Thoracic aorta (tissue), 2 donors: Measurements from ENCODE around the gene ACTN4. TPM values are rescaled to one million over a fixed set of nuclear protein-coding genes. Genes with fewer than 3 reads are reported as not detected.
"Not testable (repeated sequence)": the region's sequence is repeated elsewhere in the genome, so short reads cannot be mapped to it uniquely, and the experiment has no call there.

Experiments used
- ATAC-seq: fragments of 150-250 bp; one replicate; pipeline ENCODE4 v1.8.0; 2017; ENCODE audit warnings: low read depth; ENCODE audit not compliant: insufficient number of reproducible peaks, low FRiP score
- DNase-seq: peaks from one replicate; pipeline ENCODE4 v3.0.0-alpha.2; 2020; ENCODE audit warnings: low spot score
- H3K27ac ChIP-seq, 2 donors: fragments of 200-600 bp; sonication (generic); 1 replicate in 1 of 2; 2 replicates in 1 of 2; pipeline ENCODE4 v1.5.1; 2016; ENCODE audit warnings: mild to moderate bottlenecking in 2 of 2, moderate library complexity in 2 of 2
- H3K27me3 ChIP-seq: fragments of 200-600 bp; sonication (generic); replicated peaks from 2 replicates; pipeline ENCODE4 v1.6.0; 2016; ENCODE audit warnings: mild to moderate bottlenecking; ENCODE audit not compliant: insufficient read depth
- H3K36me3 ChIP-seq: fragments of 200-600 bp; sonication (generic); one replicate; pipeline ENCODE4 v1.5.1; 2016
- H3K4me1 ChIP-seq, 2 donors: fragments of 200-600 bp; sonication (generic); 1 replicate in 1 of 2; 2 replicates in 1 of 2; pipeline versions ENCODE4 v1.5.1 to v1.6.0; 2016; ENCODE audit warnings: low read depth in 2 of 2, mild to moderate bottlenecking in 1 of 2; ENCODE audit not compliant: control insufficient read depth in 1 of 2
- H3K4me3 ChIP-seq: fragments of 200-600 bp; sonication (generic); 2 replicates; pipeline ENCODE4 v1.5.1; 2016; ENCODE audit warnings: mild to moderate bottlenecking
- H3K9me3 ChIP-seq: fragments of 200-600 bp; sonication (generic); 2 replicates; pipeline ENCODE4 v1.5.1; 2016
- CTCF ChIP-seq: fragments of 200-600 bp; sonication (generic); IDR thresholded peaks from one replicate; pipeline ENCODE4 v1.5.1; 2019; ENCODE audit warnings: antibody characterized with exemption
- total RNA-seq, 2 donors: library from RNA; depleted of rRNA; stranded (reverse); fragments of >200 nt; gene quantifications; one replicate each; pipeline versions ENCODE4 v1.1.0 to v1.2.3, GENCODE V29; 2016

ACTN4 gene
- total RNA-seq, 2 donors from 2014 or later = 668 to 1,387 TPM

DNA sequence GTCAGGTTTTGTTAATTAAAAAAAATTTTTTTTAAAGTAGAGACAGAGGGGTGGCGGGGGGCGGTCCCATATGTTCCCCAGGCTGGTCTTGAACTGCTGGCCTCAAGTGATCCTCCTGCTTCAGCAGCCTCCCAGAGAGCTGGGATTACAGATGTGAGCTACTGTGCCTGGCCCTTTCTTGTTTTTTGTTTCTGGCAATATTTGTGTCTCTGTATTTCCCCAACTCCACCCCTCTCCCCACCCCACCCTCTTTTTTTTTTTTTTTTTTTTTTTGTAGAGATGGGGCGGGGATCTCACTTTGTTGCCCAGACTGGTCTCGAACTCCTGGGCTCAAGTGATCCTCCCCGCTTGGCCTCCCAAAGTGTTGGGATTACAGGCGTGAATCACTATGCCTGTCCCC, 97.4 kb downstream of the ACTN4 start:
- no peaks in the 10 kb centered on the region for H3K36me3 ChIP-seq

DNA sequence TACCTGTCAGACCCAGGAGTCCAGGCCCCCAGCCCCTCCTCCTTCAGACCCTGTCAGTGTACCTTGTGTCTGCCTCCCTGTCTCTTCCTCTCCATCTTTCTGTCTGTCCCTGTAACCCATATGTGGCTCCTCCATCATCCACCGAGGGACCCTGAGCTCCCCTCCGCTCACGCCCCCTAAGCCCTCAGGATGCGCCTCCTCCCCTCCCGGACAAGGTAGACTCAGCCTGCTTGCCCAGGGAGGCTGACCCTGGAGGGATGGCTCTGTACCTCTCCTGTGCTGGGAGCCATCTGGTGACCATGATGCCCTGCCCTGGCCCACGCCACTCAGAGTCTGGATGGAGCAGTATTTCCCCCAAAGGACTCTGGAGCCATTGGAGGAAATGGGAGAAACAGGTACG, 97.9 kb downstream of the ACTN4 start:
- DNase-seq (no peak), ATAC-seq (no peak)
- Histone ChIP-seq H3K4me3 (no peak overlapping the region), H3K27ac (no peak overlapping the region), H3K4me1 (no peaks in the 10 kb centered on the region), H3K27me3 (no peaks in the 10 kb centered on the region), H3K9me3 (no peaks in the 10 kb centered on the region), H3K36me3 (no peaks in the 10 kb centered on the region)
- no peak for TF ChIP-seq CTCF

More for the DNA sequence above, 97.4 kb downstream of the ACTN4 start:
- no peak for DNase-seq
- Histone ChIP-seq H3K27me3 (no peaks in the 10 kb centered on the region), H3K4me1 (no peaks in the 10 kb centered on the region), H3K27ac (no peak overlapping the region), H3K9me3 (no peaks in the 10 kb centered on the region), H3K4me3 (no peak overlapping the region)
- ATAC-seq = no peak
- TF ChIP-seq CTCF = no peak

DNA sequence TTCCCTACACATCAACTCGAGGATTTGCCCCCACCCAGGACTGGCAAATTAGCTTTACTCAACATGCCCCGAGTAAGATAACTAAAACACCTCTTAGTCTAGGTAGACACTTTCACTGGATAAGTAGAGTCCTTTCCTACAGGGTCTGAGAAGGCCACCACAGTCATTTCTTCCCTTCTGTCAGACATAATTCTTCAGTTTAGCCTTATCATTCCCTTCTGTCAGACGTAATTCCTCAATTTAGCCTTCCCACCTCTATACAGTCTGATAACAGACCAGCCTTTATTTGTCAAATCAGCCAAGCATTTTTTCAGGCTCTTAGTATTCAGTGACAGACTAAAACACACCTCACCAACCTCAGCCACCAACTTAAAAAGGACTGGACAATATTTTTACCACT, 106.3 kb downstream of the ACTN4 start:
- not testable (repeated sequence) for ATAC-seq, DNase-seq, H3K4me1 ChIP-seq, H3K27ac ChIP-seq, H3K27me3 ChIP-seq, H3K36me3 ChIP-seq, H3K4me3 ChIP-seq, H3K9me3 ChIP-seq

DNA sequence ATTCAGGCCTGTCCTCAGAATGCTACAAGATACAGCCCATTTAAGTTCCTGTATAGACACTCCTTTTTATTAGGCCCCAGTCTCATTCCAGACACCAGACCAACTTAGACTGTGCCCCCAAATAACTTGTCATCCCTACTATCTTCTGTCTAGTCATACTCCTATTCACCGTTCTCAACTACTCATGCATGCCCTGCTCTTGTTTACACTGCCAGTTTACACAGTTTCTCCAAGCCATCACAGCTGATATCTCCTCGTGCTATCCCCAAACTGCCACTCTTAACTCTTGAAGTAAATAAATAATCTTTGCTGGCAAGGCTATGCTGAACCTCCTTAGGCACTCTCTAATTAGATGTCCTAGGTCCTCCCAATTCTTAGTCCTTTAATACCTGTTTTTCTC, 106.7 kb downstream of the ACTN4 start:
- not testable (repeated sequence) for H3K4me1 ChIP-seq, ATAC-seq, H3K27me3 ChIP-seq, H3K4me3 ChIP-seq, H3K36me3 ChIP-seq, H3K9me3 ChIP-seq, DNase-seq, H3K27ac ChIP-seq

GRCh38 chr19:38759590-38760003, 112.1 kb downstream of the ACTN4 start:
- H3K27me3 ChIP-seq = no peaks in the 10 kb centered on the region
- no peaks in the 10 kb centered on the region for H3K4me1 ChIP-seq
- no peaks in the 10 kb centered on the region for H3K36me3 ChIP-seq
- no peak overlapping the region for H3K27ac ChIP-seq
- ATAC-seq (no peak), DNase-seq (no peak)
- TF ChIP-seq CTCF = no peak
- no peak overlapping the region for H3K4me3 ChIP-seq
- H3K9me3 ChIP-seq = no peaks in the 10 kb centered on the region

- ATAC-seq, DNase-seq, H3K9me3 ChIP-seq: not testable (repeated sequence)
These were observed 113.5 kb downstream of the ACTN4 start for GRCh38 chr19:38760805-38761517.

DNA sequence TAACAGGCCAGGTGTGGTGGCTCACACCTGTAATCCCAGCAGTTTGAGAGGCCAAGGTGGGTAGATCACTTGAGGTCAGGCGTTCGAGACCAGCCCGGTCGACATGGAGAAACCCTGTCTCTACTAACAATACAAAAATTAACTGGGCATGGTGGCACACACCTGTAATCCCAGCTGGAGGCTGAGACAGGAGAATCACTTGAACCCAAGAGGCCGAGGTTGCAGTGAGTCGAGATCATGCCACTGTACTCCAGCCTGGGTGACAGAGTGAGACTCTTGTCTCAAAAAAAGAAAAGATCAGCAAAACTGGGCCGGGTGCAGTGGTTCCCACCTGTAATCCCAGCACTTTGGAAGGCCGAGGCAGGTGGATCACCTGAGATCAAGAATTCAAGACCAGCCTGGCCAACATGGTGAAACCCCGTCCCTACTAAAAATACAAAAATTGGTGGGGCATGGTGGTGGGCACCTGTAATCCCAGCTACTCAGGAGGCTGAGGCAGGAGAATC, 114.5 kb downstream of the ACTN4 start:
- not testable (repeated sequence) for H3K27me3 ChIP-seq, ATAC-seq, H3K36me3 ChIP-seq, DNase-seq, H3K27ac ChIP-seq, H3K4me3 ChIP-seq, H3K4me1 ChIP-seq, H3K9me3 ChIP-seq

More at GRCh38 chr19:38760805-38761517, 113.5 kb downstream of the ACTN4 start:
- not testable (repeated sequence) for H3K36me3 ChIP-seq, H3K4me3 ChIP-seq, H3K4me1 ChIP-seq, H3K27ac ChIP-seq, H3K27me3 ChIP-seq
